PC-9 (cell line): ENCODE measurements around the gene DCAF6. TPM values are rescaled to one million over a fixed set of nuclear protein-coding genes. Genes with fewer than 3 reads are reported as not detected.

Experiments used
- BruUV-seq: library from RNA; stranded (reverse); fragments of 400-500 nt; replicated peaks from 2 replicates; lab custom pipeline; 2021; lab: Mats Ljungman, UMichigan
- CTCF ChIA-PET: fragments of 300-600 bp; sonication (Branson Sonifier 250); formaldehyde crosslinking; loops from one replicate; lab custom pipeline; 2022; ENCODE audit warnings: antibody characterized with exemption; lab: Charles Lee
- POLR2A ChIA-PET: fragments of 300-600 bp; sonication (Branson Sonifier 250); formaldehyde crosslinking; loops from one replicate; lab custom pipeline; 2022; ENCODE audit warnings: antibody characterized with exemption; ENCODE audit not compliant: unreplicated experiment; lab: Charles Lee
- DNase-seq, 2 experiments: peaks; one replicate each; pipeline versions ENCODE4 v3.0.0 to v3.0.0-alpha.2; 2015 to 2022; ENCODE audit warnings: mixed read lengths in 1 of 2
- H2AFZ ChIP-seq: fragments of 200-600 bp; sonication (generic); 2 replicates; pipeline ENCODE4 v1.8.1; 2017; ENCODE audit warnings: antibody characterized with exemption
- H3F3A ChIP-seq: fragments of 200-600 bp; sonication (generic); 2 replicates; pipeline ENCODE4 v1.8.1; 2017; ENCODE audit warnings: antibody characterized with exemption, mild to moderate bottlenecking, low read depth; ENCODE audit not compliant: insufficient read depth
- H3K27ac ChIP-seq: fragments of 200-600 bp; sonication (generic); 2 replicates; pipeline ENCODE4 v1.6.1; 2016; ENCODE audit warnings: mixed run types
- H3K27me3 ChIP-seq: fragments of 200-600 bp; sonication (generic); 2 replicates; pipeline ENCODE4 v1.6.1; 2016; ENCODE audit warnings: low read depth, mixed run types; ENCODE audit not compliant: insufficient read depth
- H3K36me3 ChIP-seq: fragments of 200-600 bp; sonication (generic); 2 replicates; pipeline ENCODE4 v1.6.1; 2016; ENCODE audit warnings: low read depth, mixed run types
- H3K4me1 ChIP-seq: fragments of 200-600 bp; sonication (generic); replicated peaks from 2 replicates; pipeline ENCODE4 v1.6.1; 2016; ENCODE audit warnings: mixed run types; ENCODE audit not compliant: insufficient read depth
- H3K4me2 ChIP-seq: fragments of 200-600 bp; sonication (generic); 2 replicates; pipeline ENCODE4 v1.6.1; 2017; ENCODE audit warnings: mixed run types
- H3K4me3 ChIP-seq: fragments of 200-600 bp; sonication (generic); 2 replicates; pipeline ENCODE4 v1.6.1; 2016; ENCODE audit warnings: mixed run types
- H3K79me2 ChIP-seq: fragments of 200-600 bp; sonication (generic); 2 replicates; pipeline ENCODE4 v1.6.1; 2017; ENCODE audit warnings: low read depth, mixed run types
- H3K9me2 ChIP-seq: fragments of 200-600 bp; sonication (generic); 2 replicates; pipeline ENCODE4 v1.8.1; 2017; ENCODE audit warnings: mild to moderate bottlenecking; ENCODE audit not compliant: insufficient read depth
- H3K9me3 ChIP-seq: fragments of 200-600 bp; sonication (generic); 2 replicates; pipeline ENCODE4 v1.8.1; 2016; ENCODE audit warnings: low read depth; ENCODE audit not compliant: insufficient read depth
- H4K20me1 ChIP-seq: fragments of 200-600 bp; sonication (generic); 2 replicates; pipeline ENCODE4 v1.8.1; 2017; ENCODE audit not compliant: insufficient read depth
- EZH2 ChIP-seq: fragments of 200-600 bp; sonication (generic); IDR thresholded peaks from 2 replicates; pipeline ENCODE4 v1.8.0; 2017; ENCODE audit warnings: antibody characterized with exemption, low read depth
- intact Hi-C: fragments of 100-400 bp; cut with micrococcal nuclease; formaldehyde crosslinking; loops from one replicate; pipeline ENCODE4 v1.10.0; 2022; ENCODE audit not compliant: unreplicated experiment
- total RNA-seq: library from RNA; stranded (reverse); gene quantifications from 2 replicates; pipeline ENCODE4 v1.2.3, GENCODE V29; 2021
- TF ChIP-seq, protein P1 (sequence below): fragments of 200-600 bp; sonication (generic); conservative IDR thresholded peaks from 2 replicates; pipeline ENCODE4 v1.6.1; 2017; ENCODE audit warnings: mixed run types, antibody characterized with exemption, mild to moderate bottlenecking, moderate library complexity

Gene DCAF6
- total RNA-seq, 1 experiment from 2014 or later: 77.4 TPM

DNA sequence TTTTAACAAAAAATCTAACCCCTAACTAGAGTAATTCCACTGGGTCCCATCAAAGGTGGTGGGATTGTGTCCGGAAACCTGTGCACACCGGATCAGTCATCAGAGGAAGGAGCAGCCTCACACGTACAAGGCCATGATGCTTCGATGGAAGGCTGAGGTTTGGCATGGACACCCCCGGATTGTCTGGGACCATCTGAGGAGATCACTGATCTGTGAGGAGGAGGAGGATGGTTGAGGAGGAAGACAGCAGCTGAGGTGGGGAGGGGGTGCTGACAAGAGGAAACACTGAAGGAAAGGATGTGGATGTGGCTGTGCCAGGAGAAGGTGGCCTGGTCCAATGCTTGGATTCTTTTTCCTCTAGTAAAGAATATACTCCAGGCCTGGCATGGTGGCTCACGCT, 159.0 kb downstream of the DCAF6 start:
- H3K79me2 ChIP-seq: no peaks in the 10 kb centered on the region
- TF ChIP-seq, protein P1, sequence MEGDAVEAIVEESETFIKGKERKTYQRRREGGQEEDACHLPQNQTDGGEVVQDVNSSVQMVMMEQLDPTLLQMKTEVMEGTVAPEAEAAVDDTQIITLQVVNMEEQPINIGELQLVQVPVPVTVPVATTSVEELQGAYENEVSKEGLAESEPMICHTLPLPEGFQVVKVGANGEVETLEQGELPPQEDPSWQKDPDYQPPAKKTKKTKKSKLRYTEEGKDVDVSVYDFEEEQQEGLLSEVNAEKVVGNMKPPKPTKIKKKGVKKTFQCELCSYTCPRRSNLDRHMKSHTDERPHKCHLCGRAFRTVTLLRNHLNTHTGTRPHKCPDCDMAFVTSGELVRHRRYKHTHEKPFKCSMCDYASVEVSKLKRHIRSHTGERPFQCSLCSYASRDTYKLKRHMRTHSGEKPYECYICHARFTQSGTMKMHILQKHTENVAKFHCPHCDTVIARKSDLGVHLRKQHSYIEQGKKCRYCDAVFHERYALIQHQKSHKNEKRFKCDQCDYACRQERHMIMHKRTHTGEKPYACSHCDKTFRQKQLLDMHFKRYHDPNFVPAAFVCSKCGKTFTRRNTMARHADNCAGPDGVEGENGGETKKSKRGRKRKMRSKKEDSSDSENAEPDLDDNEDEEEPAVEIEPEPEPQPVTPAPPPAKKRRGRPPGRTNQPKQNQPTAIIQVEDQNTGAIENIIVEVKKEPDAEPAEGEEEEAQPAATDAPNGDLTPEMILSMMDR: no peak
- TF ChIP-seq EZH2: no peak
- no peak overlapping the region for H3K4me3 ChIP-seq
- H4K20me1 ChIP-seq: no peaks in the 10 kb centered on the region
- H2AFZ ChIP-seq: no peak overlapping the region
- H3K4me2 ChIP-seq: no peak overlapping the region
- no peak overlapping the region for H3K27ac ChIP-seq
- no peak for DNase-seq
- intact Hi-C loops: no loop called here
- ChIA-PET CTCF (no interaction called here), POLR2A (no interaction called here)
- H3K36me3 ChIP-seq: no peaks in the 10 kb centered on the region
- no TSS peak for BruUV-seq
- H3K27me3 ChIP-seq: no peaks in the 10 kb centered on the region
- H3K9me3 ChIP-seq: no peaks in the 10 kb centered on the region
- no peaks in the 10 kb centered on the region for H3K9me2 ChIP-seq
- H3F3A ChIP-seq: 0 out of 2 replicates have a peak, but pooled peaks cover 7% of the 10 kb centered on the region
- H3K4me1 ChIP-seq: 0 out of 2 replicates have a peak, but pooled peaks cover 5% of the 10 kb centered on the region

DNA sequence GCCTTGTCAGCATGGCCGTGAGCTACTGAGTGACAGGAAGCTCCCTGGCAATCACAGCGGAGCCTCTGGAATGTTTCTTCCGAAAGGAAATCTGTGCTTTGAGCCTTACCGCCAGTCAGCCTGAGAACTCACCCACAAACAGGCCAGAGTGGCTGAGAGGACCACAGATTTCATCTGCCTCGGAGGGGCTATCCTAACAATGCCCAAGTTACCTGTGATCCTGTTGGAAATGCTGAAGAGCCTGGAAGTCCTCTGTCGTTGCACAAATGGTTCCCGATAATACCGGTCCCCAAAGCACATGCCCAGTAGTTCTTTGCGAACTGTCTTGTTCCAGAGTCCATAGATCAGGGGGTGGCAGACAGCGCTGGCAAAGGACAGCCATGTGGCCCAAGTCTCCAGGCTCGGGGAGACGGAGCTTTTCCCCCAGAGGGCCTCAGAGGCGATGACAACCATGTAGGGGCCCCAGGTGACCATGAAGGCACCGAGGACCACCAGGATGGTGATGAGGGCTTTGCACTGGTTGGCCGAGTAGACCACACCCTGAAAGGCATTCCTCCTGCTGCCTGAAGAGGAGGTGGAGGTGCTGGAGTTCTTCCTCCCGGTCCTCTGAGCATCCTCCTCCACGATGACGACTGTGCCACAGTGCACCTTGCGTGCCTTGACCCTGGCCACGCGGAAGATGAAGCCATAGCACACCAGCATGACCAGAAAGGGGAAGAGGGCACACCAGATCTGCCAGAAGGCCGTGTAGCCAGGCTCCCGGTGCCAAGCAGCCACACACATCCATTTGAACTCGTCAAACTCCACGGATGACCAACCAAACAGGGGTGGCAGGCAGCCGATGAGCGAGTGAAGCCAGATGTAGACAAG, 160.0 kb downstream of the DCAF6 start:
- ChIA-PET POLR2A (no interaction called here), CTCF (no interaction called here)
- H3K79me2 ChIP-seq: no peaks in the 10 kb centered on the region
- H3K27me3 ChIP-seq: no peaks in the 10 kb centered on the region
- no peak overlapping the region for H3K27ac ChIP-seq
- H3K4me2 ChIP-seq: no peak overlapping the region
- H3K36me3 ChIP-seq: no peaks in the 10 kb centered on the region
- TF ChIP-seq EZH2: no peak
- TF ChIP-seq, protein P1: no peak
- H2AFZ ChIP-seq: no peak overlapping the region
- BruUV-seq: no TSS peak
- DNase-seq: no peak
- 0 out of 2 replicates have a peak, but pooled peaks cover 7% of the 10 kb centered on the region for H3F3A ChIP-seq
- no peaks in the 10 kb centered on the region for H3K9me3 ChIP-seq
- H3K4me1 ChIP-seq: 0 out of 2 replicates have a peak, but pooled peaks cover 5% of the 10 kb centered on the region
- H4K20me1 ChIP-seq: no peaks in the 10 kb centered on the region
- intact Hi-C loops: no loop called here
- H3K4me3 ChIP-seq: no peak overlapping the region
- no peaks in the 10 kb centered on the region for H3K9me2 ChIP-seq

DNA sequence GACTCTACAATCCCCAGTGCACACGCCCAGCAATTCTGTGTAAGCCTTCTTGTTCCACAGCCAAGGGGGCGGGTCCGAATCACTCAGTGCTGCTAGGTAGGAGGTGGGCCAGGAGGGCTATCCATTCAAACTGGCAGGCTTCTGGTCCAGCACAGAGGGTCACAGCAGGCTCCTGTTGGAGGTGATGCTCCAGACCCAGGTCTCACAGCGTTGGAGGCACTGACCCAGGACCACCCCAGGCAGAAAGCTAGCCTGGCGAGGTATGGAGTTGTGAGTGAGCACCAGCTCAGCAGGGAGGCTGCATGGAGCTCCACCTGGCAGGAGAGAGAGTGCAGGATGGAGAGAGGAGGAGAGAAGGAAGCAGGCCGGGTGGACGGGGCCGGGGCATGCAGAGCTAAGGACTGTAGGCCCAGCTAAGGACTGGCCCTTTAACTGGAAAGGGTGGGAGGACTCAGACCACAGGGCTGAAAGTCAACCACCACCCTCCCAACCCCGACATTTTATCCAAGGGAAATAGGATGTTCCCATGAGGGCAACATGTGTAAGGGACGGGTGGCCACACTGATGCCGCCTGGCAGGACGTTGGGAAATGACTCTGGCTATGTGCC, 161.5 kb downstream of the DCAF6 start:
- H3K4me3 ChIP-seq: no peak overlapping the region
- H3F3A ChIP-seq: 0 out of 2 replicates have a peak, but pooled peaks cover 7% of the 10 kb centered on the region
- H3K4me1 ChIP-seq: 0 out of 2 replicates have a peak, but pooled peaks cover 5% of the 10 kb centered on the region
- no peak for DNase-seq
- no peak overlapping the region for H2AFZ ChIP-seq
- no peaks in the 10 kb centered on the region for H3K9me2 ChIP-seq
- 0 out of 2 replicates have a peak overlapping the region, but pooled peaks have one; percentile 14 for H3K4me2 ChIP-seq
- no peaks in the 10 kb centered on the region for H3K79me2 ChIP-seq
- H3K36me3 ChIP-seq: no peaks in the 10 kb centered on the region
- H4K20me1 ChIP-seq: no peaks in the 10 kb centered on the region
- POLR2A ChIA-PET: no interaction called here
- no peaks in the 10 kb centered on the region for H3K27me3 ChIP-seq
- BruUV-seq: no TSS peak
- TF ChIP-seq, protein P1: no peak
- TF ChIP-seq EZH2: no peak
- H3K27ac ChIP-seq: no peak overlapping the region
- H3K9me3 ChIP-seq: no peaks in the 10 kb centered on the region
- intact Hi-C loops: no loop called here
- CTCF ChIA-PET: interaction anchor here (0.6 kb wide), 1 partner anchor 296 kb away, joined by 3 read pairs; no protein-coding TSS in a partner anchor
